ENCODE measurements around the gene MAN1A1. TPM values are rescaled to one million over a fixed set of nuclear protein-coding genes. Genes with fewer than 3 reads are reported as not detected.

Gene MAN1A1
- total RNA-seq, 1 experiment from 2014 or later = 19.0 TPM

DNA sequence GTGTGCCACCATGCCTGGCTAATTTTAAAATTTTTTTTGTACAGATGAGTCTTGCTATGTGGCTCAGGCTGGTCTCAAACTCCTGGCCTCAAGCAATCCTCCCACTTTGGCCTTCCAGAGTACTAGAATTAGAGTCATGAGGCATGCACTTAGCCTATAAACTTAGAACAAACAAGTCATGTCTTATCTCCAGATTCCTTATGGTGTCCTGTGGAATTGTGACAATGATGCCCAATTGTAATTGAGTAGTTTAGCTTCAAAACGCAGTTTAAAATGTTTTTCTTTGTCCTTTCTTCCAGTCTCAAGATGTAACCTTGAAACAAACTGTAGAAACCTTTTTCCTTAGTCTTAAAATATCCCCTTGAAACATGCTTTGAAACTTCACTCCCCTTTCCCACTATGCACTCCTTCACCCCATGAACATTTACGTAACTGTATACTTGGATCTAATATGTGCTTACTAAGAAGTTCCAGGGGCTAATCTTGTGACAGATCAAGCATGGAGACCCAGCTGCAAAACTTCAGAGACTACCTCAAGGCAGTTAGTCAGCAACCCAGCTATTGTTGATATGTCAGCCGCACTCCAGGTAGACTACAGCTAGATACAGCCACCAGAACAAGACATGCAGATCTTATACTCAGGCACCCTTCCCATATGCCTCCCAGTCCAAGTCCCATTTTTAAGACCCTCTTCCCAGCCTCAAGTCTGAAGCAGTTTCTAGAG lies 46.2 kb downstream of the MAN1A1 start:
- Histone ChIP-seq H3K27ac (ENCODE audit: low read length) (no peak overlapping the region), H3K36me3 (ENCODE audit: low read depth, low read length) (no peaks in the 10 kb centered on the region), H3K27me3 (ENCODE audit: low read length) (no peaks in the 10 kb centered on the region), H3F3A (ENCODE audit: low read length, unreplicated experiment) (no peaks in the 10 kb centered on the region), H3K79me2 (ENCODE audit: low read length) (no peaks in the 10 kb centered on the region), H4K20me1 (ENCODE audit: low read length) (no peaks in the 10 kb centered on the region), H3K9ac (ENCODE audit: low read length) (no peak overlapping the region), H3K4me2 (ENCODE audit: low read length) (no peak overlapping the region), H3K9me3 (ENCODE audit: low read length) (no peaks in the 10 kb centered on the region), H3K4me3 (ENCODE audit: low read length) (no peak overlapping the region), H2AFZ (ENCODE audit: low read length) (no peak overlapping the region), H3K4me1 (ENCODE audit: insufficient read depth, low read length) (peaks cover 10% of the 10 kb centered on the region), H3K9me2 (replicated peaks; ENCODE audit: low read length) (no peaks in the 10 kb centered on the region)
- DNase-seq (no peak), ATAC-seq (no peak)
- TF ChIP-seq EZH2phosphoT487 (IDR thresholded peaks at IDR 0.05; ENCODE audit: borderline replicate concordance, low read length) (no peak), EZH2 (IDR thresholded peaks at IDR 0.05; ENCODE audit: low read length, unreplicated experiment) (no peak)
- TF ChIP-seq, protein P1, sequence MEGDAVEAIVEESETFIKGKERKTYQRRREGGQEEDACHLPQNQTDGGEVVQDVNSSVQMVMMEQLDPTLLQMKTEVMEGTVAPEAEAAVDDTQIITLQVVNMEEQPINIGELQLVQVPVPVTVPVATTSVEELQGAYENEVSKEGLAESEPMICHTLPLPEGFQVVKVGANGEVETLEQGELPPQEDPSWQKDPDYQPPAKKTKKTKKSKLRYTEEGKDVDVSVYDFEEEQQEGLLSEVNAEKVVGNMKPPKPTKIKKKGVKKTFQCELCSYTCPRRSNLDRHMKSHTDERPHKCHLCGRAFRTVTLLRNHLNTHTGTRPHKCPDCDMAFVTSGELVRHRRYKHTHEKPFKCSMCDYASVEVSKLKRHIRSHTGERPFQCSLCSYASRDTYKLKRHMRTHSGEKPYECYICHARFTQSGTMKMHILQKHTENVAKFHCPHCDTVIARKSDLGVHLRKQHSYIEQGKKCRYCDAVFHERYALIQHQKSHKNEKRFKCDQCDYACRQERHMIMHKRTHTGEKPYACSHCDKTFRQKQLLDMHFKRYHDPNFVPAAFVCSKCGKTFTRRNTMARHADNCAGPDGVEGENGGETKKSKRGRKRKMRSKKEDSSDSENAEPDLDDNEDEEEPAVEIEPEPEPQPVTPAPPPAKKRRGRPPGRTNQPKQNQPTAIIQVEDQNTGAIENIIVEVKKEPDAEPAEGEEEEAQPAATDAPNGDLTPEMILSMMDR (conservative IDR thresholded peaks at IDR 0.05; ENCODE audit: low read depth, low read length) = no peak
- ChIA-PET CTCF (no interaction called here), POLR2A (ENCODE audit: unreplicated experiment) (no interaction called here)
- BruUV-seq (replicated peaks) = no TSS peak
- intact Hi-C loops (cut with micrococcal nuclease) = no loop called here

DNA sequence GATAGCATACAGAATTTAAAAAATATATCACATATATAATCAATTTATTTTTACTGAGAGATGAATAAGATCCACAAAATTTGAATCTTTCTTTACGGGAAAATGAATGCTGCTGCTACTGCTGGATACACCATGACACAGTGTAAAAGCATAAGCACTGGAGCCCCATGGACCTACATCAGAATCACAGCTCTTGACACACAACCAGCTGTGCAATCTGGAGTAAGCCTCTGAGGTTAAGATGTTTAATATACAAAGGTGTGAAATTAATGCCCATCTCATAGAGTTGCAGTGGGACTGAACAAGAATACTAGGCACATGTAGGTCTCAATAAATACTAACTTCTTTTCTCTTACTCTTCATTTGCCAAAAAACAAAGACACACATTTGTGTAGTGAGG lies 48.1 kb downstream of the MAN1A1 start:
- ChIA-PET POLR2A (ENCODE audit: unreplicated experiment) (no interaction called here), CTCF (no interaction called here)
- TF ChIP-seq, protein P1 (conservative IDR thresholded peaks at IDR 0.05; ENCODE audit: low read depth, low read length) = no peak
- TF ChIP-seq EZH2 (IDR thresholded peaks at IDR 0.05; ENCODE audit: low read length, unreplicated experiment) = no peak
- H3K9me3 ChIP-seq (ENCODE audit: low read length) = no peaks in the 10 kb centered on the region
- intact Hi-C loops (cut with micrococcal nuclease) = no loop called here
- no peak overlapping the region for H3K4me3 ChIP-seq (ENCODE audit: low read length)
- H4K20me1 ChIP-seq (ENCODE audit: low read length) = no peaks in the 10 kb centered on the region
- no peak overlapping the region for H3K27ac ChIP-seq (ENCODE audit: low read length)
- no peaks in the 10 kb centered on the region for H3F3A ChIP-seq (ENCODE audit: low read length, unreplicated experiment)
- H3K27me3 ChIP-seq (ENCODE audit: low read length) = no peaks in the 10 kb centered on the region
- H2AFZ ChIP-seq (ENCODE audit: low read length) = no peak overlapping the region
- H3K4me2 ChIP-seq (ENCODE audit: low read length) = no peak overlapping the region
- H3K36me3 ChIP-seq (ENCODE audit: low read depth, low read length) = no peaks in the 10 kb centered on the region
- no peaks in the 10 kb centered on the region for H3K4me1 ChIP-seq (ENCODE audit: insufficient read depth, low read length)
- no peak for ATAC-seq
- no peaks in the 10 kb centered on the region for H3K79me2 ChIP-seq (ENCODE audit: low read length)
- no peaks in the 10 kb centered on the region for H3K9me2 ChIP-seq (replicated peaks; ENCODE audit: low read length)
- no TSS peak for BruUV-seq (replicated peaks)
- no peak for DNase-seq
- H3K9ac ChIP-seq (ENCODE audit: low read length) = no peak overlapping the region

DNA sequence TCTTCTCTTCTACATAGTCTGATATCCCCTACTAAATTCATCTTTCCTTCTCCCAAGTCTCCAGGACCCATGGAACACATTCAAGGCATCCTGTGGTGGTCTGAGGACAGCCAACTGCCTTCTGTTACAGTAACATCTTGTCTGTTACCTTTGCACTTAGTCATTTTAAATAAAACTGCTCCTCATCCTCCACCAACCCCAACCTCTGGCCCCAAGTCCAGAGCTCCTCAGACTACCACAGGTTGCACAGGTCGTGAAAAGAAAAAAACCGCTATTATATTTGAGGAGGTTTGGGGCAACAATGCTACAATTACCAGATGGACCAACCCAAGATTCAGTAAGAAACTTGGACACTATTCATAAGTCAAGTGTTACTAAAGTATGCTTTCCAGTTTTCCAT lies 49.9 kb downstream of the MAN1A1 start:
- intact Hi-C loops (cut with micrococcal nuclease) = no loop called here

More for the DNA sequence above, 49.9 kb downstream of the MAN1A1 start:
- Histone ChIP-seq H3K9me2 (replicated peaks; ENCODE audit: low read length) (no peaks in the 10 kb centered on the region), H4K20me1 (ENCODE audit: low read length) (no peaks in the 10 kb centered on the region), H3F3A (ENCODE audit: low read length, unreplicated experiment) (no peaks in the 10 kb centered on the region), H3K79me2 (ENCODE audit: low read length) (no peaks in the 10 kb centered on the region), H3K4me3 (ENCODE audit: low read length) (no peak overlapping the region), H3K4me1 (ENCODE audit: insufficient read depth, low read length) (no peaks in the 10 kb centered on the region), H3K27ac (ENCODE audit: low read length) (no peak overlapping the region), H3K27me3 (ENCODE audit: low read length) (no peaks in the 10 kb centered on the region), H2AFZ (ENCODE audit: low read length) (no peak overlapping the region), H3K9ac (ENCODE audit: low read length) (no peak overlapping the region), H3K4me2 (ENCODE audit: low read length) (no peak overlapping the region), H3K36me3 (ENCODE audit: low read depth, low read length) (no peaks in the 10 kb centered on the region), H3K9me3 (ENCODE audit: low read length) (no peaks in the 10 kb centered on the region)
- ChIA-PET POLR2A (ENCODE audit: unreplicated experiment) (no interaction called here), CTCF (no interaction called here)
- TF ChIP-seq, protein P1 (conservative IDR thresholded peaks at IDR 0.05; ENCODE audit: low read depth, low read length) = no peak
- TF ChIP-seq EZH2 (IDR thresholded peaks at IDR 0.05; ENCODE audit: low read length, unreplicated experiment) (no peak), EZH2phosphoT487 (IDR thresholded peaks at IDR 0.05; ENCODE audit: borderline replicate concordance, low read length) (no peak)
- no TSS peak for BruUV-seq (replicated peaks)
- ATAC-seq (no peak), DNase-seq (no peak)

All from PC-3 (cell line).